ENCODE results near the gene PRR23B.

PRR23B gene

GRCh38 chr3:138985932-138986331 lies 34.8 kb downstream of the PRR23B start:
- H3K9ac ChIP-seq (ENCODE audit: low read depth, low read length, poor library complexity, severe bottlenecking): no peak overlapping the region
- H3K27me3 ChIP-seq (ENCODE audit: insufficient read depth, low read length, poor library complexity, severe bottlenecking): no peaks in the 10 kb centered on the region
- H3K79me2 ChIP-seq (ENCODE audit: insufficient read depth, low read length): no peaks in the 10 kb centered on the region
- H4K20me1 ChIP-seq (ENCODE audit: insufficient read depth, low read length, poor library complexity, severe bottlenecking): no peaks in the 10 kb centered on the region
- H3K4me1 ChIP-seq (ENCODE audit: insufficient read depth, low read length, poor library complexity, severe bottlenecking): no peaks in the 10 kb centered on the region
- TF ChIP-seq EZH2phosphoT487 (IDR thresholded peaks at IDR 0.05; ENCODE audit: borderline replicate concordance): no peak
- TF ChIP-seq, protein P1, sequence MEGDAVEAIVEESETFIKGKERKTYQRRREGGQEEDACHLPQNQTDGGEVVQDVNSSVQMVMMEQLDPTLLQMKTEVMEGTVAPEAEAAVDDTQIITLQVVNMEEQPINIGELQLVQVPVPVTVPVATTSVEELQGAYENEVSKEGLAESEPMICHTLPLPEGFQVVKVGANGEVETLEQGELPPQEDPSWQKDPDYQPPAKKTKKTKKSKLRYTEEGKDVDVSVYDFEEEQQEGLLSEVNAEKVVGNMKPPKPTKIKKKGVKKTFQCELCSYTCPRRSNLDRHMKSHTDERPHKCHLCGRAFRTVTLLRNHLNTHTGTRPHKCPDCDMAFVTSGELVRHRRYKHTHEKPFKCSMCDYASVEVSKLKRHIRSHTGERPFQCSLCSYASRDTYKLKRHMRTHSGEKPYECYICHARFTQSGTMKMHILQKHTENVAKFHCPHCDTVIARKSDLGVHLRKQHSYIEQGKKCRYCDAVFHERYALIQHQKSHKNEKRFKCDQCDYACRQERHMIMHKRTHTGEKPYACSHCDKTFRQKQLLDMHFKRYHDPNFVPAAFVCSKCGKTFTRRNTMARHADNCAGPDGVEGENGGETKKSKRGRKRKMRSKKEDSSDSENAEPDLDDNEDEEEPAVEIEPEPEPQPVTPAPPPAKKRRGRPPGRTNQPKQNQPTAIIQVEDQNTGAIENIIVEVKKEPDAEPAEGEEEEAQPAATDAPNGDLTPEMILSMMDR (conservative IDR thresholded peaks at IDR 0.05; ENCODE audit: low read length): no peak
- no peaks in the 10 kb centered on the region for H3K36me3 ChIP-seq (ENCODE audit: insufficient read depth, low read length)
- no peaks in the 10 kb centered on the region for H3F3A ChIP-seq (ENCODE audit: low read depth)
- no peak overlapping the region for H2AFZ ChIP-seq (ENCODE audit: low read length)
- H3K4me3 ChIP-seq (ENCODE audit: low read length, poor library complexity, severe bottlenecking): no peak overlapping the region
- H3K4me2 ChIP-seq (ENCODE audit: low read depth, low read length, poor library complexity, severe bottlenecking): no peak overlapping the region
- no peaks in the 10 kb centered on the region for H3K9me2 ChIP-seq (replicated peaks; ENCODE audit: low read depth, low read length)
- no peaks in the 10 kb centered on the region for H3K9me3 ChIP-seq (ENCODE audit: insufficient read depth, low read depth, low read length)

- Histone ChIP-seq H3K36me3 (ENCODE audit: insufficient read depth, low read length) (no peaks in the 10 kb centered on the region), H3F3A (ENCODE audit: low read depth) (no peaks in the 10 kb centered on the region), H3K4me3 (ENCODE audit: low read length, poor library complexity, severe bottlenecking) (no peak overlapping the region), H3K9ac (ENCODE audit: low read depth, low read length, poor library complexity, severe bottlenecking) (no peak overlapping the region), H4K20me1 (ENCODE audit: insufficient read depth, low read length, poor library complexity, severe bottlenecking) (no peaks in the 10 kb centered on the region), H3K79me2 (ENCODE audit: insufficient read depth, low read length) (no peaks in the 10 kb centered on the region), H3K4me1 (ENCODE audit: insufficient read depth, low read length, poor library complexity, severe bottlenecking) (no peaks in the 10 kb centered on the region), H3K9me3 (ENCODE audit: insufficient read depth, low read depth, low read length) (no peaks in the 10 kb centered on the region), H3K9me2 (replicated peaks; ENCODE audit: low read depth, low read length) (no peaks in the 10 kb centered on the region), H3K4me2 (ENCODE audit: low read depth, low read length, poor library complexity, severe bottlenecking) (no peak overlapping the region), H2AFZ (ENCODE audit: low read length) (no peak overlapping the region), H3K27me3 (ENCODE audit: insufficient read depth, low read length, poor library complexity, severe bottlenecking) (no peaks in the 10 kb centered on the region)
- TF ChIP-seq EZH2phosphoT487 (IDR thresholded peaks at IDR 0.05; ENCODE audit: borderline replicate concordance): no peak
- TF ChIP-seq, protein P1 (conservative IDR thresholded peaks at IDR 0.05; ENCODE audit: low read length): no peak
Observed at GRCh38 chr3:138984816-138985215, 35.9 kb downstream of the PRR23B start.

DNA sequence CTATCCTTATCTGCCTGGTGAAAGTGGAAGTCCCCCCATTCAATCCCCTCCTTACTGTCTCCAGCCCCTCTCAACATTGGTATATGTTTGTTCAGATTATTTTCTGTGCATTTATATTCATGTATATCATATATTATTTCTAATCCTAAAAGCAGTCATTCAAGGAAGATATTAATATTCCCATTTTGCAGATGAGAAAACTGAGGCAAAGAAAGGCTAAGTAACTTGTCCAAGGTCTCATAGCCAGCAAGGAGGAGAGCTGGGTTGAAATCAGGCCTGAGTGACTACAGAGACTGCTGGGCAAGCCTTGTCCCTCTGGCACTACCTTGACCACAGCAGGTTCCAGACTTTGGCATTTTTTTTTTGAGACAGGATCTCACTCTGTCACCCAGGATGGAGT lies 44.7 kb downstream of the PRR23B start:
- Histone ChIP-seq H3K4me1 (ENCODE audit: insufficient read depth, low read length, poor library complexity, severe bottlenecking) (peaks cover 10% of the 10 kb centered on the region), H3K4me3 (ENCODE audit: low read length, poor library complexity, severe bottlenecking) (no peak overlapping the region), H3K9ac (ENCODE audit: low read depth, low read length, poor library complexity, severe bottlenecking) (no peak overlapping the region), H4K20me1 (ENCODE audit: insufficient read depth, low read length, poor library complexity, severe bottlenecking) (no peaks in the 10 kb centered on the region), H3K27me3 (ENCODE audit: insufficient read depth, low read length, poor library complexity, severe bottlenecking) (no peaks in the 10 kb centered on the region), H3K9me2 (replicated peaks; ENCODE audit: low read depth, low read length) (no peaks in the 10 kb centered on the region), H3F3A (ENCODE audit: low read depth) (no peaks in the 10 kb centered on the region), H3K9me3 (ENCODE audit: insufficient read depth, low read depth, low read length) (no peaks in the 10 kb centered on the region), H3K4me2 (ENCODE audit: low read depth, low read length, poor library complexity, severe bottlenecking) (no peak overlapping the region), H2AFZ (ENCODE audit: low read length) (no peak overlapping the region), H3K36me3 (ENCODE audit: insufficient read depth, low read length) (no peaks in the 10 kb centered on the region), H3K79me2 (ENCODE audit: insufficient read depth, low read length) (no peaks in the 10 kb centered on the region)
- TF ChIP-seq, protein P1 (conservative IDR thresholded peaks at IDR 0.05; ENCODE audit: low read length): no peak
- TF ChIP-seq EZH2phosphoT487 (IDR thresholded peaks at IDR 0.05; ENCODE audit: borderline replicate concordance): no peak

All from Loucy (cell line).